ENCODE results near the gene RBKS.

The RBKS gene

GRCh38 chr2:27828305-27828704 lies 61.9 kb downstream of the RBKS start:
- DNase-seq = no peak

- DNase-seq = no peak
These were observed 65.8 kb downstream of the RBKS start for GRCh38 chr2:27824401-27824800.

- no peak for DNase-seq
These were observed 66.6 kb downstream of the RBKS start for GRCh38 chr2:27823569-27823968.

GRCh38 chr2:27823135-27823534 lies 67.1 kb downstream of the RBKS start:
- no peak for DNase-seq

GRCh38 chr2:27822049-27822448 lies 68.1 kb downstream of the RBKS start:
- DNase-seq = no peak

- DNase-seq = no peak
These were observed 74.2 kb downstream of the RBKS start for GRCh38 chr2:27815860-27816438.

GRCh38 chr2:27814758-27815157 lies 75.4 kb downstream of the RBKS start:
- no peak for DNase-seq

GRCh38 chr2:27811768-27812167 lies 78.4 kb downstream of the RBKS start:
- no peak for DNase-seq

GRCh38 chr2:27810455-27810854 lies 79.7 kb downstream of the RBKS start:
- no peak for DNase-seq

- DNase-seq = no peak
These were observed 80.4 kb downstream of the RBKS start for GRCh38 chr2:27809761-27810241.

- no peak for DNase-seq
These were observed 81.2 kb downstream of the RBKS start for GRCh38 chr2:27808984-27809383.

GRCh38 chr2:27808418-27808817 lies 81.8 kb downstream of the RBKS start:
- no peak for DNase-seq

- peak; percentile 15 for DNase-seq
These were observed 82.7 kb downstream of the RBKS start for GRCh38 chr2:27807476-27807875.

GRCh38 chr2:27806311-27807059 lies 83.7 kb downstream of the RBKS start:
- DNase-seq = no peak

GRCh38 chr2:27805180-27805579 lies 85.0 kb downstream of the RBKS start:
- DNase-seq = no peak

GRCh38 chr2:27804146-27804545 lies 86.0 kb downstream of the RBKS start:
- DNase-seq = no peak

GRCh38 chr2:27803046-27803445 lies 87.1 kb downstream of the RBKS start:
- no peak for DNase-seq

GRCh38 chr2:27802547-27802946 lies 87.6 kb downstream of the RBKS start:
- DNase-seq = no peak

GRCh38 chr2:27800856-27801255 lies 89.3 kb downstream of the RBKS start:
- DNase-seq = no peak

- DNase-seq = no peak
These were observed 90.6 kb downstream of the RBKS start for GRCh38 chr2:27799646-27800010.

GRCh38 chr2:27798948-27799645 lies 91.1 kb downstream of the RBKS start:
- DNase-seq = no peak

GRCh38 chr2:27798486-27798885 lies 91.7 kb downstream of the RBKS start:
- DNase-seq = no peak

GRCh38 chr2:27797841-27798240 lies 92.3 kb downstream of the RBKS start:
- no peak for DNase-seq
